ENCODE measurements around the gene CLSTN3.
A peak's percentile ranks its signal among the peaks of the same experiment; 100 is the strongest.

CLSTN3 gene

DNA sequence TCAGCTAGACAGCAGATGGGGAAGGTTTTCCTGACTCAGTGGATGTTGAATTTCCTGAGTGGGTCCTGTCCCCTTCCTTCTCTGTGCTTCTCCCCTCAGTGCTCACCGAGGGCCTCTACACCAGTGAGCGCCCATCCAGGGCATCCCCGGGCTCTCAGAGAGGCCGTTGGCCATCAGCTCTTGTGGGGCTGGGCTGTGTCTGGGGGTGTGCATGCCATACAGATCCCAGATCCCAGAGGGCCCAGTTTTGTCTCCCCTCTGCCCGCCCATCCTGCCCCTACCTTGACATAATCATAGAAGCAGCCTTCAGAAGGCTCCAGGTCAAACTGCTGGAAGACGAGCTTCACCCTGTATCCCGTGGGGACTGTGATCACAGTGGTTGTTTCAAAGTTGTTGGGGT, 39.0 kb upstream of the CLSTN3 start:
- H3K4me3 ChIP-seq (ENCODE audit: low read depth, low read length) = peak overlapping the region; percentile 66
- TF ChIP-seq, protein P1, sequence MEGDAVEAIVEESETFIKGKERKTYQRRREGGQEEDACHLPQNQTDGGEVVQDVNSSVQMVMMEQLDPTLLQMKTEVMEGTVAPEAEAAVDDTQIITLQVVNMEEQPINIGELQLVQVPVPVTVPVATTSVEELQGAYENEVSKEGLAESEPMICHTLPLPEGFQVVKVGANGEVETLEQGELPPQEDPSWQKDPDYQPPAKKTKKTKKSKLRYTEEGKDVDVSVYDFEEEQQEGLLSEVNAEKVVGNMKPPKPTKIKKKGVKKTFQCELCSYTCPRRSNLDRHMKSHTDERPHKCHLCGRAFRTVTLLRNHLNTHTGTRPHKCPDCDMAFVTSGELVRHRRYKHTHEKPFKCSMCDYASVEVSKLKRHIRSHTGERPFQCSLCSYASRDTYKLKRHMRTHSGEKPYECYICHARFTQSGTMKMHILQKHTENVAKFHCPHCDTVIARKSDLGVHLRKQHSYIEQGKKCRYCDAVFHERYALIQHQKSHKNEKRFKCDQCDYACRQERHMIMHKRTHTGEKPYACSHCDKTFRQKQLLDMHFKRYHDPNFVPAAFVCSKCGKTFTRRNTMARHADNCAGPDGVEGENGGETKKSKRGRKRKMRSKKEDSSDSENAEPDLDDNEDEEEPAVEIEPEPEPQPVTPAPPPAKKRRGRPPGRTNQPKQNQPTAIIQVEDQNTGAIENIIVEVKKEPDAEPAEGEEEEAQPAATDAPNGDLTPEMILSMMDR (IDR thresholded peaks at IDR 0.05; ENCODE audit: insufficient read depth, low read length, missing control alignments) = no peak
- ChIA-PET POLR2A (no interaction called here), CTCF (interaction anchor here (0.8 to 7.9 kb wide), 8 partner anchors 12 to 146 kb away, joined by 3 to 96 read pairs (median 5); partner anchors contain the start of genes C12orf57, C1RL, C1S and LPCAT3)
- no peak for DNase-seq (ENCODE audit: low read depth, low spot score)

DNA sequence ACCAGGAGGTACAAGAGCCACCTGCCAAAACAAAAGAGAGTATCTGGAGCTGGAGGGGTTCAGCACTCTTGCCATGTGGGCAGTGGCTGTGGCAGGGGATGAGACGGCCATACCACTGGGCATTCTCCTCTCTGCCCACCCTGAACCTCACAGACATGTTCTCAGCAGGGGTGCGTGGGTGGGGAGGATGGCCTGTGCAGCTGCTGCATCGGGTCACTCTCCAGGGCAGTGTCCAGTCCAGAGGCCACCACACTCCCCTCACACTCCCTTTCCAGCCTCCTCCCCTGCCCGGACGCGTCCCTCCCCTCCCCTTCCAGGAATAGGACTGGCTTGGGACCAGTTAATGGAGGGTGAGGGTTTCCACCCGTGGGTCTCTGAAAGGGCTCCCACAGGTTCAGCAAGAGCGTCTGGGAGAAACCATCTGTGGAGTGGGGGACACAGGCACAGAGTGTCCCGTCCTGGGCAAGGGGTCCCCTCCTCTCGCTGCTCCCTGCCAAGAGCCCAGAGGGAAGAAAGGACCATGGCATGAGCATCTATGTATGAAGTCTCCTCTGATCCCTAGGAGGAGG, 38.4 kb upstream of the CLSTN3 start:
- ChIA-PET POLR2A (no interaction called here), CTCF (interaction anchor here (0.8 to 7.9 kb wide), 23 partner anchors 11 to 147 kb away, joined by 3 to 127 read pairs (median 6); partner anchors contain the start of genes C12orf57, C1RL, C1S and LPCAT3)
- peak overlapping the region; percentile 66 for H3K4me3 ChIP-seq (ENCODE audit: low read depth, low read length)
- DNase-seq (ENCODE audit: low read depth, low spot score) = no peak
- TF ChIP-seq, protein P1 (IDR thresholded peaks at IDR 0.05; ENCODE audit: insufficient read depth, low read length, missing control alignments) = no peak

DNA sequence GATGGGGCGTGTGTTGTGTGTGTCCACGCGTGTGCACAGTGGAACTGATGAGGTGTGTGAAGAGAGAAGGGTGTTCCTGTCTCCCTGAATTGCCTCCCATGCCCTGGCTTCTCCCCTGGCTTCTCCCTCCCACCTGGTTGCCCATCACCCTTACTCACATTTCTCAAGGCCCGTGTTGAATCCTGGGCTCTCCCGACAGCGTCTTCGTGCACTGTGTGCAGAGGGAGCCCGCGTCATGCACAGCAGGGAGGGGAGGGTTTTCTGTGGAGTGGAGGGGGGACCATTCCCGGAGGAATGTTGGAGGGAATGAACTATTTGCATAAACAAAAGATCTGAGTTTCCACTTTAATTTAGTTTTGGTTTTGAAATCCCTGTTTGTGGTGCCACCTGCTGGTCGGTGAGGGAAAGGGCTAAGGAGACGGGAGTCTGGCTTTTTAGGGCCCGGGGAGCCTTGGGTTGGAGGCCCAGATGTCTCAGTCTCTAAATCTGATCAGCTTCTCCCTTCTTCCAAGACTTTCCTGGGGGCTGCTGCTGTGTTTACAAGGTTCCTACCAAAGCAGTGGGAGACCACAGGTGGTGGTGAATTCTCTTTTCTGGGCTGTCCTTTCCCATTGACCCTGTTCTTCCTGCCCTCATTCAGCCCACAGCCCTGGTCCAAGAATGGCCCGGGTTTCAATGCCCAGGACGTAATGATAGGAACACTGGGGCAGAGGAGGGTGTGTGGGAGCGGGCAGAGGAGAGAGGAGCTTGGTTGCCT, 37.8 kb upstream of the CLSTN3 start, which contains the start of gene C1R:
Gene C1R (minus strand): TSS at position 217 of the 757 bp plus-strand sequence. CDS start 57 bp downstream, at position 160.
- H3K4me3 ChIP-seq (ENCODE audit: low read depth, low read length) = peak within 1 kb of the TSS; percentile 66
- TF ChIP-seq, protein P1 (IDR thresholded peaks at IDR 0.05; ENCODE audit: insufficient read depth, low read length, missing control alignments) = peak; percentile 74
- ChIA-PET POLR2A (no interaction called here), CTCF (interaction anchor here (0.6 to 7.9 kb wide), 28 partner anchors 10 to 171 kb away, joined by 3 to 127 read pairs (median 4); partner anchors contain the start of genes C1RL, C1S and LPCAT3)
- DNase-seq (ENCODE audit: low read depth, low spot score) = peak; percentile 60

DNA sequence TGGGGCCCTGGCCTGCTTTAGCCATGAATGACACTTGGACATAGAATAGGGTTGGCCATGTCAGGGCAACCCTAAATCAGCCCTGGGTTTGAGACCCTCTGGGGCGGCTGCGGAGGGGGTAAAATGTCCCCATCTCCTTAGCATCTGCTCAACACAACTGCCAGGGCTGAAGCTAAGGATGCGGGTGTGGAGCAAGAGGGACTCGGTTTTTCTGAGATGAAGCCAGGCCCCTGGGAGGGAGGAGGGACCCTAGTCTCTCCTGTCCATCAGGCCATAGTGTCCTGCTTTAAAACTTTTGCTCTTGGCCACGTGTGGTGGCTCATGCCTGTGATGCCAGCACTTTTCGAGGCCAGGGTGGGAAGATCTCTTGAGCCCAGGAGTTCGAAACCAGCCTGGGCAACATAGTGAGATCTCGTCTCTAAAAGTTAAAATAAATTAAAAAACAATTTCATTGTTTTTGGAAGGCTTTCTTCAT, 37.1 kb upstream of the CLSTN3 start:
- DNase-seq (ENCODE audit: low read depth, low spot score) = no peak
- TF ChIP-seq, protein P1 (IDR thresholded peaks at IDR 0.05; ENCODE audit: insufficient read depth, low read length, missing control alignments) = no peak
- no peak overlapping the region for H3K4me3 ChIP-seq (ENCODE audit: low read depth, low read length)
- CTCF ChIA-PET = interaction anchor here (0.6 to 7.9 kb wide), 29 partner anchors 9 to 171 kb away, joined by 3 to 127 read pairs (median 5); partner anchors contain the start of genes C1RL, C1S and LPCAT3
- POLR2A ChIA-PET = no interaction called here

DNA sequence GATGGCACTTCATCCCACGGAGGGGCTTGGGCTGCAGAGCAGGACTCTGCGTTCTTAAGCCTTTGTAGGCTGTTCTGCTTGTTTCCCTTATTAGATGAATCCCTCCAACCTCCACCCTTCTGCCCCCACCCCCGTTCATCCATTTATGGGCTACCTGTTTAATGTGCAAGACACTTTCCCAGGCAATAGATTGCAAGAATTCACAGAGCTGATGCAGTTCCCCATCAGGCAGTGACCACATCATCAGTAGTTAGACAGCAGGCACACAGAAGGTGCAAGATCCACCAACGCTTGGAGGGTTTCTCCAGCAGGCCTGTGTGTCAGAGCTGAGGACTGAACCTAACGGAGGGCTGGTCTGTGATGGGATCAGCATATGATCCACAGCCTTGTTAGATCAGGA, 36.7 kb upstream of the CLSTN3 start:
- POLR2A ChIA-PET = interaction anchor here (1.1 kb wide), 1 partner anchor 150 kb away, joined by 4 read pairs; the partner anchor contains the start of genes C12orf57 and RNU7-1
- TF ChIP-seq, protein P1 (IDR thresholded peaks at IDR 0.05; ENCODE audit: insufficient read depth, low read length, missing control alignments) = no peak
- H3K4me3 ChIP-seq (ENCODE audit: low read depth, low read length) = no peak overlapping the region
- no peak for DNase-seq (ENCODE audit: low read depth, low spot score)
- CTCF ChIA-PET = interaction anchor here (0.7 to 7.9 kb wide), 18 partner anchors 9 to 172 kb away, joined by 3 to 127 read pairs (median 8); partner anchors contain the start of genes C1RL, C1S and LPCAT3
